ENCODE measurements around the gene HIF3A.

HIF3A gene

GRCh38 chr19:46355234-46356148 lies 58.6 kb downstream of the HIF3A start:
- peaks cover 29 to 41% of the 10 kb centered on the region in 2 donors for H3K4me1 ChIP-seq (ENCODE audit: control insufficient read depth in 1 of 2, insufficient read depth in 2 of 2, low read length in 2 of 2)
- H3K36me3 ChIP-seq (ENCODE audit: control insufficient read depth in 1 of 2, insufficient read depth in 2 of 2, low read length in 2 of 2): peaks cover 9 to 41% of the 10 kb centered on the region in 2 donors
- no peak overlapping the region for H3K27ac ChIP-seq (ENCODE audit: low read depth, low read length)

GRCh38 chr19:46356149-46357055 lies 59.6 kb downstream of the HIF3A start:
- Histone ChIP-seq H3K9me3 (ENCODE audit: control insufficient read depth in 1 of 2, low read length in 2 of 2) (no peaks in the 10 kb centered on the region), H3K9ac (ENCODE audit: low read depth in 1 of 2, low read length in 2 of 2) (no peak overlapping the region), H3K4me1 (ENCODE audit: control insufficient read depth in 1 of 2, insufficient read depth in 2 of 2, low read length in 2 of 2) (peaks cover 20 to 32% of the 10 kb centered on the region in 2 donors), H3K36me3 (ENCODE audit: control insufficient read depth in 1 of 2, insufficient read depth in 2 of 2, low read length in 2 of 2) (peaks cover 9 to 41% of the 10 kb centered on the region in 2 donors), H3K4me3 (ENCODE audit: low read depth in 1 of 2, low read length in 2 of 2) (no peak overlapping the region), H3K27ac (ENCODE audit: low read depth, low read length) (no peak overlapping the region), H3K27me3 (ENCODE audit: control insufficient read depth in 1 of 2, insufficient read depth in 2 of 2, low read length in 2 of 2) (no peaks in the 10 kb centered on the region)

More at GRCh38 chr19:46355234-46356148, 58.6 kb downstream of the HIF3A start:
- H3K9me3 ChIP-seq (ENCODE audit: control insufficient read depth in 1 of 2, low read length in 2 of 2): no peaks in the 10 kb centered on the region
- H3K27me3 ChIP-seq (ENCODE audit: control insufficient read depth in 1 of 2, insufficient read depth in 2 of 2, low read length in 2 of 2): no peaks in the 10 kb centered on the region
- no peak overlapping the region for H3K4me3 ChIP-seq (ENCODE audit: low read depth in 1 of 2, low read length in 2 of 2)
- H3K9ac ChIP-seq (ENCODE audit: low read depth in 1 of 2, low read length in 2 of 2): no peak overlapping the region

GRCh38 chr19:46357846-46358583 lies 61.2 kb downstream of the HIF3A start:
- Histone ChIP-seq H3K27ac (ENCODE audit: low read depth, low read length) (no peak overlapping the region), H3K4me3 (ENCODE audit: low read depth in 1 of 2, low read length in 2 of 2) (no peak overlapping the region), H3K27me3 (ENCODE audit: control insufficient read depth in 1 of 2, insufficient read depth in 2 of 2, low read length in 2 of 2) (no peaks in the 10 kb centered on the region), H3K4me1 (ENCODE audit: control insufficient read depth in 1 of 2, insufficient read depth in 2 of 2, low read length in 2 of 2) (peaks cover 13 to 24% of the 10 kb centered on the region in 2 donors), H3K36me3 (ENCODE audit: control insufficient read depth in 1 of 2, insufficient read depth in 2 of 2, low read length in 2 of 2) (peaks cover 9 to 38% of the 10 kb centered on the region in 2 donors), H3K9me3 (ENCODE audit: control insufficient read depth in 1 of 2, low read length in 2 of 2) (no peaks in the 10 kb centered on the region), H3K9ac (ENCODE audit: low read depth in 1 of 2, low read length in 2 of 2) (no peak overlapping the region)

- H3K9me3 ChIP-seq (ENCODE audit: control insufficient read depth in 1 of 2, low read length in 2 of 2): no peaks in the 10 kb centered on the region
- no peak overlapping the region for H3K9ac ChIP-seq (ENCODE audit: low read depth in 1 of 2, low read length in 2 of 2)
- H3K36me3 ChIP-seq (ENCODE audit: control insufficient read depth in 1 of 2, insufficient read depth in 2 of 2, low read length in 2 of 2): peaks cover 2 to 25% of the 10 kb centered on the region in 2 donors
- H3K27me3 ChIP-seq (ENCODE audit: control insufficient read depth in 1 of 2, insufficient read depth in 2 of 2, low read length in 2 of 2): no peaks in the 10 kb centered on the region
- no peak overlapping the region for H3K27ac ChIP-seq (ENCODE audit: low read depth, low read length)
- H3K4me1 ChIP-seq (ENCODE audit: control insufficient read depth in 1 of 2, insufficient read depth in 2 of 2, low read length in 2 of 2): peaks cover 7 to 8% of the 10 kb centered on the region in 2 donors
- H3K4me3 ChIP-seq (ENCODE audit: low read depth in 1 of 2, low read length in 2 of 2): no peak overlapping the region
Observed at GRCh38 chr19:46361915-46362314, 65.1 kb downstream of the HIF3A start.

- H3K9me3 ChIP-seq (ENCODE audit: control insufficient read depth in 1 of 2, low read length in 2 of 2): no peaks in the 10 kb centered on the region
- no peak overlapping the region for H3K4me3 ChIP-seq (ENCODE audit: low read depth in 1 of 2, low read length in 2 of 2)
- H3K4me1 ChIP-seq (ENCODE audit: control insufficient read depth in 1 of 2, insufficient read depth in 2 of 2, low read length in 2 of 2): no peaks in the 10 kb centered on the region
- H3K27ac ChIP-seq (ENCODE audit: low read depth, low read length): no peak overlapping the region
- H3K9ac ChIP-seq (ENCODE audit: low read depth in 1 of 2, low read length in 2 of 2): no peak overlapping the region
- H3K27me3 ChIP-seq (ENCODE audit: control insufficient read depth in 1 of 2, insufficient read depth in 2 of 2, low read length in 2 of 2): no peaks in the 10 kb centered on the region
- H3K36me3 ChIP-seq (ENCODE audit: control insufficient read depth in 1 of 2, insufficient read depth in 2 of 2, low read length in 2 of 2): peaks cover 2 to 38% of the 10 kb centered on the region in 2 donors
Observed at GRCh38 chr19:46364359-46364758, 67.5 kb downstream of the HIF3A start.

GRCh38 chr19:46365561-46365960 lies 68.7 kb downstream of the HIF3A start:
- Histone ChIP-seq H3K9ac (ENCODE audit: low read depth in 1 of 2, low read length in 2 of 2) (no peak overlapping the region), H3K36me3 (ENCODE audit: control insufficient read depth in 1 of 2, insufficient read depth in 2 of 2, low read length in 2 of 2) (peaks cover 2 to 40% of the 10 kb centered on the region in 2 donors), H3K27ac (ENCODE audit: low read depth, low read length) (no peak overlapping the region), H3K9me3 (ENCODE audit: control insufficient read depth in 1 of 2, low read length in 2 of 2) (no peaks in the 10 kb centered on the region), H3K27me3 (ENCODE audit: control insufficient read depth in 1 of 2, insufficient read depth in 2 of 2, low read length in 2 of 2) (no peaks in the 10 kb centered on the region), H3K4me1 (ENCODE audit: control insufficient read depth in 1 of 2, insufficient read depth in 2 of 2, low read length in 2 of 2) (no peaks in the 10 kb centered on the region), H3K4me3 (ENCODE audit: low read depth in 1 of 2, low read length in 2 of 2) (no peak overlapping the region)

- H3K4me1 ChIP-seq (ENCODE audit: control insufficient read depth in 1 of 2, insufficient read depth in 2 of 2, low read length in 2 of 2): no peaks in the 10 kb centered on the region
- H3K9me3 ChIP-seq (ENCODE audit: control insufficient read depth in 1 of 2, low read length in 2 of 2): no peaks in the 10 kb centered on the region
- no peak overlapping the region for H3K9ac ChIP-seq (ENCODE audit: low read depth in 1 of 2, low read length in 2 of 2)
- no peak overlapping the region for H3K4me3 ChIP-seq (ENCODE audit: low read depth in 1 of 2, low read length in 2 of 2)
- H3K27me3 ChIP-seq (ENCODE audit: control insufficient read depth in 1 of 2, insufficient read depth in 2 of 2, low read length in 2 of 2): no peaks in the 10 kb centered on the region
- H3K36me3 ChIP-seq (ENCODE audit: control insufficient read depth in 1 of 2, insufficient read depth in 2 of 2, low read length in 2 of 2): peaks cover 2 to 47% of the 10 kb centered on the region in 2 donors
- H3K27ac ChIP-seq (ENCODE audit: low read depth, low read length): no peak overlapping the region
Observed at GRCh38 chr19:46366620-46367292, 69.9 kb downstream of the HIF3A start.

- Histone ChIP-seq H3K4me3 (ENCODE audit: low read depth in 1 of 2, low read length in 2 of 2) (no peak overlapping the region), H3K9ac (ENCODE audit: low read depth in 1 of 2, low read length in 2 of 2) (no peak overlapping the region), H3K9me3 (ENCODE audit: control insufficient read depth in 1 of 2, low read length in 2 of 2) (no peaks in the 10 kb centered on the region), H3K4me1 (ENCODE audit: control insufficient read depth in 1 of 2, insufficient read depth in 2 of 2, low read length in 2 of 2) (no peaks in the 10 kb centered on the region), H3K36me3 (ENCODE audit: control insufficient read depth in 1 of 2, insufficient read depth in 2 of 2, low read length in 2 of 2) (peaks cover 2 to 47% of the 10 kb centered on the region in 2 donors), H3K27me3 (ENCODE audit: control insufficient read depth in 1 of 2, insufficient read depth in 2 of 2, low read length in 2 of 2) (no peaks in the 10 kb centered on the region), H3K27ac (ENCODE audit: low read depth, low read length) (no peak overlapping the region)
Observed at GRCh38 chr19:46367426-46367825, 70.6 kb downstream of the HIF3A start.

GRCh38 chr19:46368116-46368515 lies 71.3 kb downstream of the HIF3A start:
- Histone ChIP-seq H3K36me3 (ENCODE audit: control insufficient read depth in 1 of 2, insufficient read depth in 2 of 2, low read length in 2 of 2) (peaks cover 2 to 47% of the 10 kb centered on the region in 2 donors), H3K4me1 (ENCODE audit: control insufficient read depth in 1 of 2, insufficient read depth in 2 of 2, low read length in 2 of 2) (peaks cover 0 to 5% of the 10 kb centered on the region in 2 donors), H3K9ac (ENCODE audit: low read depth in 1 of 2, low read length in 2 of 2) (no peak overlapping the region), H3K27me3 (ENCODE audit: control insufficient read depth in 1 of 2, insufficient read depth in 2 of 2, low read length in 2 of 2) (no peaks in the 10 kb centered on the region), H3K9me3 (ENCODE audit: control insufficient read depth in 1 of 2, low read length in 2 of 2) (no peaks in the 10 kb centered on the region), H3K4me3 (ENCODE audit: low read depth in 1 of 2, low read length in 2 of 2) (no peak overlapping the region), H3K27ac (ENCODE audit: low read depth, low read length) (no peak overlapping the region)

Measured in duodenal mucosa (tissue), 2 donors.